GM23338 (cell line): ENCODE measurements around the gene PFN1. TPM values are rescaled to one million over a fixed set of nuclear protein-coding genes. Genes with fewer than 3 reads are reported as not detected.

Source experiments
- ATAC-seq: fragments of 200-7000 bp; cut with Tn5 transposase; 3 replicates; pipeline ENCODE4 v1.9.1; 2020
- DNase-seq: peaks from one replicate; pipeline ENCODE4 v3.0.0-alpha.2; 2015; ENCODE audit warnings: low spot score
- H2AFZ ChIP-seq: fragments of 200-600 bp; sonication (generic); 2 replicates; pipeline ENCODE4 v1.8.0; 2016; ENCODE audit warnings: antibody characterized with exemption, mild to moderate bottlenecking, moderate library complexity
- H3F3A ChIP-seq: fragments of 200-600 bp; sonication (generic); replicated peaks from 2 replicates; pipeline ENCODE4 v1.8.0; 2017; ENCODE audit warnings: antibody characterized with exemption, mixed run types, low read depth
- H3K27ac ChIP-seq: fragments of 200-600 bp; sonication (generic); 2 replicates; pipeline ENCODE4 v1.6.1; 2016; ENCODE audit warnings: low read depth
- H3K27me3 ChIP-seq: fragments of 200-600 bp; sonication (generic); 2 replicates; pipeline ENCODE4 v1.8.0; 2016; ENCODE audit warnings: mild to moderate bottlenecking, mixed run types, moderate library complexity; ENCODE audit not compliant: insufficient read depth
- H3K36me3 ChIP-seq: fragments of 200-600 bp; sonication (generic); 2 replicates; pipeline ENCODE4 v1.8.0; 2016; ENCODE audit warnings: mild to moderate bottlenecking; ENCODE audit not compliant: insufficient read depth
- H3K4me1 ChIP-seq: fragments of 200-600 bp; sonication (generic); 2 replicates; pipeline ENCODE4 v1.8.0; 2016; ENCODE audit warnings: mild to moderate bottlenecking, moderate library complexity; ENCODE audit not compliant: insufficient read depth
- H3K4me2 ChIP-seq: fragments of 200-600 bp; sonication (generic); 2 replicates; pipeline ENCODE4 v1.7.1; 2017; ENCODE audit warnings: mixed run types
- H3K4me3 ChIP-seq: fragments of 200-600 bp; sonication (generic); 2 replicates; pipeline ENCODE4 v1.6.1; 2016; ENCODE audit warnings: mixed run types
- H3K79me2 ChIP-seq: fragments of 200-600 bp; sonication (generic); replicated peaks from 2 replicates; pipeline ENCODE4 v1.8.0; 2017; ENCODE audit warnings: mild to moderate bottlenecking; ENCODE audit not compliant: insufficient read depth
- H3K9me2 ChIP-seq: fragments of 200-600 bp; sonication (generic); 2 replicates; pipeline ENCODE4 v1.8.0; 2017; ENCODE audit not compliant: insufficient read depth
- H4K20me1 ChIP-seq: fragments of 200-600 bp; sonication (generic); replicated peaks from 2 replicates; pipeline ENCODE4 v1.8.0; 2017; ENCODE audit warnings: mild to moderate bottlenecking; ENCODE audit not compliant: insufficient read depth
- H3K27ac Mint-ChIP-seq: 2 replicates; pipeline ENCODE4 v1.8.0; 2020; ENCODE audit warnings: inconsistent platforms, mild to moderate bottlenecking, moderate library complexity, mixed read lengths
- H3K27me3 Mint-ChIP-seq: 3 replicates; pipeline ENCODE4 v1.8.0; 2022; ENCODE audit warnings: low read depth, mild to moderate bottlenecking, moderate library complexity, mixed read lengths, inconsistent platforms; ENCODE audit not compliant: insufficient read depth, poor library complexity
- H3K36me3 Mint-ChIP-seq: 3 replicates; pipeline ENCODE4 v1.8.0; 2021; ENCODE audit warnings: low read depth, mild to moderate bottlenecking, inconsistent platforms, moderate library complexity, mixed read lengths
- H3K4me1 Mint-ChIP-seq: 3 replicates; pipeline ENCODE4 v1.8.0; 2020; ENCODE audit warnings: mild to moderate bottlenecking, inconsistent platforms, mixed read lengths
- H3K4me3 Mint-ChIP-seq: 3 replicates; pipeline ENCODE4 v1.8.0; 2021; ENCODE audit warnings: moderate library complexity, mild to moderate bottlenecking, inconsistent platforms, mixed read lengths
- H3K9me3 Mint-ChIP-seq: 3 replicates; pipeline ENCODE4 v1.8.0; 2020; ENCODE audit warnings: moderate library complexity, mild to moderate bottlenecking, inconsistent platforms, mixed read lengths
- CREB1 ChIP-seq: fragments of 250-450 bp; sonication (Bioruptor Pico); IDR thresholded peaks from 2 replicates; pipeline ENCODE4 v1.5.0; 2020; ENCODE audit warnings: low read depth, mild to moderate bottlenecking, moderate library complexity
- CTCF ChIP-seq, 2 experiments: fragments of 200-600 bp in 1 of 2; sonication (generic) in 1 of 2; conservative IDR thresholded peaks; 2 replicates each; pipeline versions ENCODE4 v1.5.1 to v1.6.1; 2016 to 2017; ENCODE audit warnings: antibody characterized with exemption in 2 of 2, low read depth in 2 of 2, mild to moderate bottlenecking in 2 of 2, moderate library complexity in 1 of 2
- ETS1 ChIP-seq: IDR thresholded peaks from 2 replicates; pipeline ENCODE4 v1.6.1; 2016; ENCODE audit warnings: antibody characterized with exemption
- EZH2 ChIP-seq: fragments of 200-600 bp; sonication (generic); IDR thresholded peaks from one replicate; pipeline ENCODE4 v1.8.0; 2017; ENCODE audit warnings: antibody characterized with exemption, mild to moderate bottlenecking, low read depth; ENCODE audit not compliant: unreplicated experiment
- EZH2phosphoT487 ChIP-seq: fragments of 200-600 bp; sonication (generic); IDR thresholded peaks from one replicate; pipeline ENCODE4 v1.8.1; 2018; ENCODE audit warnings: antibody characterized with exemption; ENCODE audit not compliant: unreplicated experiment
- JUNB ChIP-seq: IDR thresholded peaks from one replicate; pipeline ENCODE4 v1.6.1; 2016; ENCODE audit warnings: antibody characterized with exemption; ENCODE audit not compliant: unreplicated experiment
- NANOG ChIP-seq: IDR thresholded peaks from 2 replicates; pipeline ENCODE4 v1.6.1; 2016; ENCODE audit warnings: antibody characterized with exemption, borderline replicate concordance
- POLR2AphosphoS5 ChIP-seq: IDR thresholded peaks from 2 replicates; pipeline ENCODE4 v1.6.1; 2016; ENCODE audit warnings: antibody characterized with exemption, low read depth
- REST ChIP-seq: IDR thresholded peaks from one replicate; pipeline ENCODE4 v1.6.1; 2018; ENCODE audit warnings: antibody characterized with exemption; ENCODE audit not compliant: unreplicated experiment
- STAT1 ChIP-seq: IDR thresholded peaks from one replicate; pipeline ENCODE4 v1.6.1; 2016; ENCODE audit warnings: antibody characterized with exemption; ENCODE audit not compliant: unreplicated experiment
- ZNF114 ChIP-seq: fragments of 250-450 bp; sonication (Bioruptor Pico); IDR thresholded peaks from 2 replicates; pipeline ENCODE4 v1.5.0; 2020; ENCODE audit warnings: mild to moderate bottlenecking, moderate library complexity
- ZNF331 ChIP-seq: fragments of 250-450 bp; sonication (Bioruptor Pico); IDR thresholded peaks from 2 replicates; pipeline ENCODE4 v1.5.0; 2020; ENCODE audit warnings: low read depth, mild to moderate bottlenecking, moderate library complexity
- ZNF462 ChIP-seq: fragments of 250-450 bp; sonication (Bioruptor Pico); IDR thresholded peaks from 2 replicates; pipeline ENCODE4 v1.5.0; 2020; ENCODE audit warnings: mild to moderate bottlenecking, moderate library complexity
- polyA plus RNA-seq: library from polyadenylated mRNA; unstranded; fragments of >200 nt; fragmentation: Nextera tagmentation; extraction: Ambion mirVana; gene quantifications from 2 replicates; pipeline ENCODE4 v1.2.1, GENCODE V29; 2016
- total RNA-seq: library from RNA; depleted of rRNA; stranded (reverse); fragments of >200 nt; shearing (Covaris generic); gene quantifications from 2 replicates; pipeline ENCODE4 v1.2.3, GENCODE V29; 2014

Gene PFN1
- total and polyA plus RNA-seq, 2 experiments from 2014 or later = 2,002 to 3,709 TPM

GRCh38 chr17:4973256-4974114 is 25.2 kb upstream of the PFN1 start:
- Histone ChIP-seq H3K79me2 (peaks cover 13% of the 10 kb centered on the region), H3F3A (peaks cover 6% of the 10 kb centered on the region; the same call in 1 of the 2 replicates), H3K4me2 (peak overlapping the region; percentile 57; the same call in 1 of the 2 replicates), H4K20me1 (0 out of 2 replicates have a peak, but pooled peaks cover 9% of the 10 kb centered on the region), H3K4me1 (peaks cover 17% of the 10 kb centered on the region), H3K27me3 (peaks cover 56% of the 10 kb centered on the region), H2AFZ (no peak overlapping the region), H3K27ac (no peak overlapping the region), H3K4me3 (no peak overlapping the region), H3K9me2 (no peaks in the 10 kb centered on the region), H3K36me3 (no peaks in the 10 kb centered on the region)
- no peak for DNase-seq
- Mint-ChIP-seq H3K9me3 (no peaks in the 10 kb centered on the region), H3K4me1 (peaks cover 29% of the 10 kb centered on the region), H3K27me3 (peaks cover 53% of the 10 kb centered on the region), H3K4me3 (peak overlapping the region; percentile 39; the same call in 1 of the 3 replicates), H3K27ac (no peak overlapping the region), H3K36me3 (peaks cover 44% of the 10 kb centered on the region)
- ATAC-seq = no peak
- TF ChIP-seq JUNB = no peak
- TF ChIP-seq ETS1 = no peak
- no peak for TF ChIP-seq POLR2AphosphoS5
- TF ChIP-seq ZNF462 = no peak
- no peak for TF ChIP-seq CTCF (conservative IDR thresholded peaks at IDR 0.05; ENCODE audit: low read depth in 2 of 2)
- no peak for TF ChIP-seq EZH2
- TF ChIP-seq STAT1 = no peak
- TF ChIP-seq EZH2phosphoT487 = no peak
- no peak for TF ChIP-seq CREB1 (CRISPR knock-in tag)
- no peak for TF ChIP-seq NANOG
- no peak for TF ChIP-seq REST
- TF ChIP-seq ZNF331 = no peak
- TF ChIP-seq ZNF114 (CRISPR knock-in tag) = no peak
